Measurements from ENCODE around the gene CADM1.

CADM1 gene

GRCh38 chr11:115391160-115391559, 113.1 kb downstream of the CADM1 start:
- Mint-ChIP-seq H3K4me3 (no peak overlapping the region), H3K27me3 (ENCODE audit: low read depth) (no peaks in the 10 kb centered on the region), H3K4me1 (peaks cover 29% of the 10 kb centered on the region), H3K9me3 (no peaks in the 10 kb centered on the region), H3K36me3 (ENCODE audit: low read depth) (no peaks in the 10 kb centered on the region), H3K27ac (peak overlapping the region in 1 of 3 experiments; percentile 48)
- TF ChIP-seq CTCF (IDR thresholded peaks at IDR 0.05; ENCODE audit: unreplicated experiment in 3 of 3) = no peak

GRCh38 chr11:115390441-115390840, 113.8 kb downstream of the CADM1 start:
- peaks cover 29% of the 10 kb centered on the region for H3K4me1 Mint-ChIP-seq
- no peak for TF ChIP-seq CTCF (IDR thresholded peaks at IDR 0.05; ENCODE audit: unreplicated experiment in 3 of 3)
- no peaks in the 10 kb centered on the region for H3K27me3 Mint-ChIP-seq (ENCODE audit: low read depth)
- H3K9me3 Mint-ChIP-seq = no peaks in the 10 kb centered on the region
- H3K4me3 Mint-ChIP-seq = no peak overlapping the region
- no peaks in the 10 kb centered on the region for H3K36me3 Mint-ChIP-seq (ENCODE audit: low read depth)
- no peak overlapping the region for H3K27ac Mint-ChIP-seq

GRCh38 chr11:115389790-115390189, 114.4 kb downstream of the CADM1 start:
- H3K4me1 Mint-ChIP-seq = peaks cover 26% of the 10 kb centered on the region
- no peak overlapping the region for H3K27ac Mint-ChIP-seq
- no peak overlapping the region for H3K4me3 Mint-ChIP-seq
- H3K9me3 Mint-ChIP-seq = no peaks in the 10 kb centered on the region
- H3K36me3 Mint-ChIP-seq (ENCODE audit: low read depth) = no peaks in the 10 kb centered on the region
- no peaks in the 10 kb centered on the region for H3K27me3 Mint-ChIP-seq (ENCODE audit: low read depth)
- TF ChIP-seq CTCF (IDR thresholded peaks at IDR 0.05; ENCODE audit: unreplicated experiment in 3 of 3) = no peak

- no peaks in the 10 kb centered on the region for H3K27me3 Mint-ChIP-seq (ENCODE audit: low read depth)
- peaks cover 5% of the 10 kb centered on the region for H3K4me1 Mint-ChIP-seq
- no peak overlapping the region for H3K27ac Mint-ChIP-seq
- no peak for TF ChIP-seq CTCF (IDR thresholded peaks at IDR 0.05; ENCODE audit: unreplicated experiment in 3 of 3)
- no peaks in the 10 kb centered on the region for H3K9me3 Mint-ChIP-seq
- no peak overlapping the region for H3K4me3 Mint-ChIP-seq
- H3K36me3 Mint-ChIP-seq (ENCODE audit: low read depth) = no peaks in the 10 kb centered on the region
These were observed 119.0 kb downstream of the CADM1 start for GRCh38 chr11:115385226-115385625.

GRCh38 chr11:115384236-115384635, 120.0 kb downstream of the CADM1 start:
- H3K36me3 Mint-ChIP-seq (ENCODE audit: low read depth) = no peaks in the 10 kb centered on the region
- no peak for TF ChIP-seq CTCF (IDR thresholded peaks at IDR 0.05; ENCODE audit: unreplicated experiment in 3 of 3)
- peaks cover 11% of the 10 kb centered on the region for H3K4me1 Mint-ChIP-seq
- no peaks in the 10 kb centered on the region for H3K27me3 Mint-ChIP-seq (ENCODE audit: low read depth)
- H3K4me3 Mint-ChIP-seq = no peak overlapping the region
- H3K9me3 Mint-ChIP-seq = no peaks in the 10 kb centered on the region
- H3K27ac Mint-ChIP-seq = no peak overlapping the region

GRCh38 chr11:115383431-115383830, 120.8 kb downstream of the CADM1 start:
- Mint-ChIP-seq H3K4me1 (peaks cover 11% of the 10 kb centered on the region), H3K9me3 (no peaks in the 10 kb centered on the region), H3K4me3 (no peak overlapping the region), H3K36me3 (ENCODE audit: low read depth) (no peaks in the 10 kb centered on the region), H3K27ac (no peak overlapping the region), H3K27me3 (ENCODE audit: low read depth) (no peaks in the 10 kb centered on the region)
- TF ChIP-seq CTCF (IDR thresholded peaks at IDR 0.05; ENCODE audit: unreplicated experiment in 3 of 3) = no peak

Measured in nephron (organoid).